ENCODE measurements around the gene SLC35F3. TPM values are rescaled to one million over a fixed set of nuclear protein-coding genes. Genes with fewer than 3 reads are reported as not detected.

SLC35F3 gene
- total RNA-seq, 1 experiment from 2014 or later = 0.94 TPM

DNA sequence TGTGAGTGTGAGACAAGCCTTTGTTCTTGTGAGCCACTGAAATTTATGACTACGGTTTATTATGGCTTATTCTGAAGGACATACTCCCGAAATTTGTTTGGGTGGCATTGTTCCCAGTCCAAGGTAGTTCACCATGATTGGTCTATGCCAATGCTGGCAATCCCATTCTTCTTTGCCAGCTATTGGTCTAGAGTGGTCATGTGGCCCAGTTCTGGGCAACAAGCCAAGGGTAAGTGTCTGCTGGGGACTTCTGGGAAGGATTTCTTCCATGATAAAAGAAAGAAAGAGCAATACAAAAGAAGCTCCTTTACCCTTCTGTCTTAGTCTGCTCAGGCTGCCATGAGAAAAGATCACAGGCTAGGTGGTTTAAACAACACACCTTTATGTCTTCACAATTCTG is 201.6 kb downstream of the SLC35F3 start (continued):
- TF ChIP-seq, protein P1, sequence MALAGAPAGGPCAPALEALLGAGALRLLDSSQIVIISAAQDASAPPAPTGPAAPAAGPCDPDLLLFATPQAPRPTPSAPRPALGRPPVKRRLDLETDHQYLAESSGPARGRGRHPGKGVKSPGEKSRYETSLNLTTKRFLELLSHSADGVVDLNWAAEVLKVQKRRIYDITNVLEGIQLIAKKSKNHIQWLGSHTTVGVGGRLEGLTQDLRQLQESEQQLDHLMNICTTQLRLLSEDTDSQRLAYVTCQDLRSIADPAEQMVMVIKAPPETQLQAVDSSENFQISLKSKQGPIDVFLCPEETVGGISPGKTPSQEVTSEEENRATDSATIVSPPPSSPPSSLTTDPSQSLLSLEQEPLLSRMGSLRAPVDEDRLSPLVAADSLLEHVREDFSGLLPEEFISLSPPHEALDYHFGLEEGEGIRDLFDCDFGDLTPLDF (CRISPR knock-in tag; IDR thresholded peaks at IDR 0.05) = no peak
- TF ChIP-seq EMX1 (CRISPR knock-in tag; IDR thresholded peaks at IDR 0.05) (no peak), IRF2 (CRISPR knock-in tag; IDR thresholded peaks at IDR 0.05; ENCODE audit: borderline replicate concordance, low read depth) (no peak), CREM (CRISPR knock-in tag; IDR thresholded peaks at IDR 0.05) (no peak), TEAD1 (CRISPR knock-in tag; IDR thresholded peaks at IDR 0.05) (no peak), CBFB (CRISPR knock-in tag; IDR thresholded peaks at IDR 0.05; ENCODE audit: low read depth) (no peak), ETV6 (CRISPR knock-in tag; IDR thresholded peaks at IDR 0.05) (no peak)
- TF ChIP-seq, protein P2, sequence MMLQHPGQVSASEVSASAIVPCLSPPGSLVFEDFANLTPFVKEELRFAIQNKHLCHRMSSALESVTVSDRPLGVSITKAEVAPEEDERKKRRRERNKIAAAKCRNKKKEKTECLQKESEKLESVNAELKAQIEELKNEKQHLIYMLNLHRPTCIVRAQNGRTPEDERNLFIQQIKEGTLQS (CRISPR knock-in tag; conservative IDR thresholded peaks at IDR 0.05) = no peak
- TF ChIP-seq, protein P3, sequence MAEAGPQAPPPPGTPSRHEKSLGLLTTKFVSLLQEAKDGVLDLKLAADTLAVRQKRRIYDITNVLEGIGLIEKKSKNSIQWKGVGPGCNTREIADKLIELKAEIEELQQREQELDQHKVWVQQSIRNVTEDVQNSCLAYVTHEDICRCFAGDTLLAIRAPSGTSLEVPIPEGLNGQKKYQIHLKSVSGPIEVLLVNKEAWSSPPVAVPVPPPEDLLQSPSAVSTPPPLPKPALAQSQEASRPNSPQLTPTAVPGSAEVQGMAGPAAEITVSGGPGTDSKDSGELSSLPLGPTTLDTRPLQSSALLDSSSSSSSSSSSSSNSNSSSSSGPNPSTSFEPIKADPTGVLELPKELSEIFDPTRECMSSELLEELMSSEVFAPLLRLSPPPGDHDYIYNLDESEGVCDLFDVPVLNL (CRISPR knock-in tag; IDR thresholded peaks at IDR 0.05; ENCODE audit: borderline replicate concordance, low read depth) = no peak
- TF ChIP-seq, protein P4, sequence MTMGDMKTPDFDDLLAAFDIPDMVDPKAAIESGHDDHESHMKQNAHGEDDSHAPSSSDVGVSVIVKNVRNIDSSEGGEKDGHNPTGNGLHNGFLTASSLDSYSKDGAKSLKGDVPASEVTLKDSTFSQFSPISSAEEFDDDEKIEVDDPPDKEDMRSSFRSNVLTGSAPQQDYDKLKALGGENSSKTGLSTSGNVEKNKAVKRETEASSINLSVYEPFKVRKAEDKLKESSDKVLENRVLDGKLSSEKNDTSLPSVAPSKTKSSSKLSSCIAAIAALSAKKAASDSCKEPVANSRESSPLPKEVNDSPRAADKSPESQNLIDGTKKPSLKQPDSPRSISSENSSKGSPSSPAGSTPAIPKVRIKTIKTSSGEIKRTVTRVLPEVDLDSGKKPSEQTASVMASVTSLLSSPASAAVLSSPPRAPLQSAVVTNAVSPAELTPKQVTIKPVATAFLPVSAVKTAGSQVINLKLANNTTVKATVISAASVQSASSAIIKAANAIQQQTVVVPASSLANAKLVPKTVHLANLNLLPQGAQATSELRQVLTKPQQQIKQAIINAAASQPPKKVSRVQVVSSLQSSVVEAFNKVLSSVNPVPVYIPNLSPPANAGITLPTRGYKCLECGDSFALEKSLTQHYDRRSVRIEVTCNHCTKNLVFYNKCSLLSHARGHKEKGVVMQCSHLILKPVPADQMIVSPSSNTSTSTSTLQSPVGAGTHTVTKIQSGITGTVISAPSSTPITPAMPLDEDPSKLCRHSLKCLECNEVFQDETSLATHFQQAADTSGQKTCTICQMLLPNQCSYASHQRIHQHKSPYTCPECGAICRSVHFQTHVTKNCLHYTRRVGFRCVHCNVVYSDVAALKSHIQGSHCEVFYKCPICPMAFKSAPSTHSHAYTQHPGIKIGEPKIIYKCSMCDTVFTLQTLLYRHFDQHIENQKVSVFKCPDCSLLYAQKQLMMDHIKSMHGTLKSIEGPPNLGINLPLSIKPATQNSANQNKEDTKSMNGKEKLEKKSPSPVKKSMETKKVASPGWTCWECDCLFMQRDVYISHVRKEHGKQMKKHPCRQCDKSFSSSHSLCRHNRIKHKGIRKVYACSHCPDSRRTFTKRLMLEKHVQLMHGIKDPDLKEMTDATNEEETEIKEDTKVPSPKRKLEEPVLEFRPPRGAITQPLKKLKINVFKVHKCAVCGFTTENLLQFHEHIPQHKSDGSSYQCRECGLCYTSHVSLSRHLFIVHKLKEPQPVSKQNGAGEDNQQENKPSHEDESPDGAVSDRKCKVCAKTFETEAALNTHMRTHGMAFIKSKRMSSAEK (CRISPR knock-in tag; IDR thresholded peaks at IDR 0.05; ENCODE audit: borderline replicate concordance) = no peak

DNA sequence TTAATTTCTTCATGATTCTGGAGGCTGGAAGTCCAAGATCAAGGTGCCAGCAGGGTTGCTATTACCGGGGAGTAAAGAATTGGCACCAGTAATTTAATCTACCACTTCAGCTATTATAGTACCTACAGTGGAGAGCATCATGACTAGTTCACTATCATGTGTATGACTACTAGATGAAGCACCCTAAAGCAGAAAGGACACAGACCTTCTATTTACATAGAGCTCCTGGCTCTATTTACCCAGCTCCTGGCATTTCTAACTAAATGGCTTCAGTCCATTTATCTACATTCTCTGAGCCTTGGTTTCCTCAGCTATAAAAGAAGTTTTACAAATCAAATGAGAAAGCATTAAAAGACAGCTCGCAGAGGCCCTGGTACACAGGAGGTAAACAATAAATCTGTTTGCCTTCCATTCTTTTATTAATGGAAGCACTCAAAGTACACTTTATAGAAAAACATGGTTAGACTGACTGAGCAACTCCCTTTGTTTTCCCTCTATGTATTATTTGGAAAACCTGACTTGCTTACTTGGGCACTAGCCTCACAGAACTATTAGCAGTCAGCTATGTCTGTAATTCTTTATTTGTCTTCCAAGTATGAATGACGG is 203.0 kb downstream of the SLC35F3 start:
- DNase-seq (ENCODE audit: low spot score) (no peak), ATAC-seq (no peak)
- ChIA-PET POLR2A (no interaction called here), CTCF (no interaction called here)
- peaks cover 12% of the 10 kb centered on the region for H3K9me3 Mint-ChIP-seq
- no peak overlapping the region for H3K4me3 Mint-ChIP-seq
- H3K36me3 Mint-ChIP-seq = no peaks in the 10 kb centered on the region
- H3K4me1 Mint-ChIP-seq = no peaks in the 10 kb centered on the region
- H3K27me3 Mint-ChIP-seq (ENCODE audit: low read depth) = peaks cover 5% of the 10 kb centered on the region
- no peak overlapping the region for H3K27ac Mint-ChIP-seq
- TF ChIP-seq, protein P4 (CRISPR knock-in tag; IDR thresholded peaks at IDR 0.05; ENCODE audit: borderline replicate concordance) = no peak
- no peak for TF ChIP-seq ZNF671 (CRISPR knock-in tag; IDR thresholded peaks at IDR 0.05)
- TF ChIP-seq SMAD3 (CRISPR knock-in tag; IDR thresholded peaks at IDR 0.05; ENCODE audit: borderline replicate concordance) = no peak
- TF ChIP-seq RELA (CRISPR knock-in tag; IDR thresholded peaks at IDR 0.05; ENCODE audit: borderline replicate concordance) = no peak
- TF ChIP-seq, protein P5, sequence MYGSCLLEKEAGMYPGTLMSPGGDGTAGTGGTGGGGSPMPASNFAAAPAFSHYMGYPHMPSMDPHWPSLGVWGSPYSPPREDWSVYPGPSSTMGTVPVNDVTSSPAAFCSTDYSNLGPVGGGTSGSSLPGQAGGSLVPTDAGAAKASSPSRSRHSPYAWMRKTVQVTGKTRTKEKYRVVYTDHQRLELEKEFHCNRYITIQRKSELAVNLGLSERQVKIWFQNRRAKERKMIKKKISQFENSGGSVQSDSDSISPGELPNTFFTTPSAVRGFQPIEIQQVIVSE (CRISPR knock-in tag; IDR thresholded peaks at IDR 0.05; ENCODE audit: borderline replicate concordance) = no peak
- TF ChIP-seq NFATC4 (CRISPR knock-in tag; IDR thresholded peaks at IDR 0.05) = no peak
- no peak for TF ChIP-seq ATF1 (CRISPR knock-in tag; IDR thresholded peaks at IDR 0.05)
- TF ChIP-seq IRF2 (CRISPR knock-in tag; IDR thresholded peaks at IDR 0.05; ENCODE audit: borderline replicate concordance, low read depth) = no peak
